ENCODE data around the gene NDST1.

DNA sequence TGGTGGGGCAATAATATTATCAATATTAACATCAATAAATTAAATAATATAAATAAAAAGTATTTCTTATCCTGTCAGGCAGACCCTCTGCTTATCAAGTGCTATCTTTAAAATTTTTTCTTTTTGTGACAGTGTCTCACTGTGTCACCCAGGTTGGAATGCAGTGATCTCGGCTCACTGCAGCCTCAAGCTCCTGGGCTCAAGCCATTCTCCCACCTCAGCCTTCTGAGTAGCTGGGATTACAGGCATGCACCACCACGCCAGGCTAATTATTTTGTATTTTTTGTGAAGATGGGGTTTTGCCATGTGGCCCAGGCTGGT is 53.2 kb downstream of the NDST1 start:
- TF ChIP-seq, protein P1, sequence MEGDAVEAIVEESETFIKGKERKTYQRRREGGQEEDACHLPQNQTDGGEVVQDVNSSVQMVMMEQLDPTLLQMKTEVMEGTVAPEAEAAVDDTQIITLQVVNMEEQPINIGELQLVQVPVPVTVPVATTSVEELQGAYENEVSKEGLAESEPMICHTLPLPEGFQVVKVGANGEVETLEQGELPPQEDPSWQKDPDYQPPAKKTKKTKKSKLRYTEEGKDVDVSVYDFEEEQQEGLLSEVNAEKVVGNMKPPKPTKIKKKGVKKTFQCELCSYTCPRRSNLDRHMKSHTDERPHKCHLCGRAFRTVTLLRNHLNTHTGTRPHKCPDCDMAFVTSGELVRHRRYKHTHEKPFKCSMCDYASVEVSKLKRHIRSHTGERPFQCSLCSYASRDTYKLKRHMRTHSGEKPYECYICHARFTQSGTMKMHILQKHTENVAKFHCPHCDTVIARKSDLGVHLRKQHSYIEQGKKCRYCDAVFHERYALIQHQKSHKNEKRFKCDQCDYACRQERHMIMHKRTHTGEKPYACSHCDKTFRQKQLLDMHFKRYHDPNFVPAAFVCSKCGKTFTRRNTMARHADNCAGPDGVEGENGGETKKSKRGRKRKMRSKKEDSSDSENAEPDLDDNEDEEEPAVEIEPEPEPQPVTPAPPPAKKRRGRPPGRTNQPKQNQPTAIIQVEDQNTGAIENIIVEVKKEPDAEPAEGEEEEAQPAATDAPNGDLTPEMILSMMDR (IDR thresholded peaks at IDR 0.05), result peak in 1 of 5 experiments; percentile 16
- TF ChIP-seq POLR2A (IDR thresholded peaks at IDR 0.05), result no peak

All from transverse colon (tissue), 3 donors.